Measurements from ENCODE around the gene CUBN.

GRCh38 chr10:16976803-16977202, 152.8 kb downstream of the CUBN start:
- TF ChIP-seq CTCF (IDR thresholded peaks at IDR 0.05) (no peak), EP300 (IDR thresholded peaks at IDR 0.05) (no peak)

All from tibial nerve (tissue), 4 donors.